ENCODE results near the gene MACROD2.

MACROD2 gene

DNA sequence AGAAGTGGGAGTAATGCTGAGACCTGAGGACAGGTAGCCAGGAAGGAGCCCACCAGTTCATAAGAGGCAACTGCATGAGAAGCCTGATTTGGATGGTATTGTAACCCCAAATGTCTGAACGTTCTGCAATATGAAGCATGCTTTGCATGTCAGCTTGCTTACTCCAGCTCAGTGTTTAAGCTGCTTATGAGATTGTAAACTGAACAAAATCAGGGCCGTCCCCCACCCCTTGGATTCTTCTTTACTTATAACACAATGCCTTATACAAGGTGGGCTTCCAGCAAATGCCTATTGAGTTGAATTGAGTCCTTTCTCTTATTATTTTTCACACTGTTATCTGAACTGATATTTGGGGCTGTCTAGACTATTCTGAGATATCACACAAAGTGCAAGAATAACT, 1816.6 kb downstream of the MACROD2 start:
- no peaks in the 10 kb centered on the region for H3K27me3 ChIP-seq (ENCODE audit: control insufficient read depth, insufficient read depth, low read length)
- no peaks in the 10 kb centered on the region for H3K36me3 ChIP-seq (ENCODE audit: control insufficient read depth, insufficient read depth, low read length)
- H3K4me2 ChIP-seq (ENCODE audit: low read length) = no peak overlapping the region
- no peaks in the 10 kb centered on the region for H3K9me3 ChIP-seq (ENCODE audit: control insufficient read depth, low read length)
- H3K79me2 ChIP-seq = no peaks in the 10 kb centered on the region
- H3K4me3 ChIP-seq (ENCODE audit: low read depth, low read length) = no peak overlapping the region
- H3K27ac ChIP-seq = no peak overlapping the region
- H3K4me1 ChIP-seq = peaks cover 16% of the 10 kb centered on the region
- no peak overlapping the region for H2AFZ ChIP-seq
- TF ChIP-seq, protein P1, sequence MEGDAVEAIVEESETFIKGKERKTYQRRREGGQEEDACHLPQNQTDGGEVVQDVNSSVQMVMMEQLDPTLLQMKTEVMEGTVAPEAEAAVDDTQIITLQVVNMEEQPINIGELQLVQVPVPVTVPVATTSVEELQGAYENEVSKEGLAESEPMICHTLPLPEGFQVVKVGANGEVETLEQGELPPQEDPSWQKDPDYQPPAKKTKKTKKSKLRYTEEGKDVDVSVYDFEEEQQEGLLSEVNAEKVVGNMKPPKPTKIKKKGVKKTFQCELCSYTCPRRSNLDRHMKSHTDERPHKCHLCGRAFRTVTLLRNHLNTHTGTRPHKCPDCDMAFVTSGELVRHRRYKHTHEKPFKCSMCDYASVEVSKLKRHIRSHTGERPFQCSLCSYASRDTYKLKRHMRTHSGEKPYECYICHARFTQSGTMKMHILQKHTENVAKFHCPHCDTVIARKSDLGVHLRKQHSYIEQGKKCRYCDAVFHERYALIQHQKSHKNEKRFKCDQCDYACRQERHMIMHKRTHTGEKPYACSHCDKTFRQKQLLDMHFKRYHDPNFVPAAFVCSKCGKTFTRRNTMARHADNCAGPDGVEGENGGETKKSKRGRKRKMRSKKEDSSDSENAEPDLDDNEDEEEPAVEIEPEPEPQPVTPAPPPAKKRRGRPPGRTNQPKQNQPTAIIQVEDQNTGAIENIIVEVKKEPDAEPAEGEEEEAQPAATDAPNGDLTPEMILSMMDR (IDR thresholded peaks at IDR 0.05) = no peak
- no peak overlapping the region for H3K9ac ChIP-seq

DNA sequence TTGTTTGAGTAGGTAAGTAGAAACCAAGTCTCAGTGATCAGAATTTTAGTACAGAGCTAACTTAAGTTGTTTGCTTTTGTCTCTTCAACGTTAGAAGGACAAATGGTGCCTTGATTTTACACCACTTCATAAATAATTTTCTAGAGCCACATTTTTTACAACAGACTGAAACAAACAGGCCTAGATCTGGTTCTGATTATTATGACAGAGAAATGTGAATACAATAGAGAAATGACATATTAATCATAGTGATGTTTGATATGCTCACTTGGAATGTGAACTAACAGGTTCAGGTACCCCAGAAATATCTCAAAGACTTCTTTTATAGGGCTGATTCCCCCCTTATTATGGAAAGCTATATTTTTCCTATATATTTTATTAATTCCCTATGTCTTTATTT, 1817.4 kb downstream of the MACROD2 start:
- Histone ChIP-seq H2AFZ (no peak overlapping the region), H3K27me3 (ENCODE audit: control insufficient read depth, insufficient read depth, low read length) (no peaks in the 10 kb centered on the region), H3K4me1 (peaks cover 19% of the 10 kb centered on the region), H3K79me2 (no peaks in the 10 kb centered on the region), H3K4me2 (ENCODE audit: low read length) (no peak overlapping the region), H3K36me3 (ENCODE audit: control insufficient read depth, insufficient read depth, low read length) (no peaks in the 10 kb centered on the region), H3K9ac (no peak overlapping the region), H3K9me3 (ENCODE audit: control insufficient read depth, low read length) (no peaks in the 10 kb centered on the region), H3K27ac (no peak overlapping the region), H3K4me3 (ENCODE audit: low read depth, low read length) (no peak overlapping the region)
- TF ChIP-seq, protein P1 (IDR thresholded peaks at IDR 0.05) = no peak

DNA sequence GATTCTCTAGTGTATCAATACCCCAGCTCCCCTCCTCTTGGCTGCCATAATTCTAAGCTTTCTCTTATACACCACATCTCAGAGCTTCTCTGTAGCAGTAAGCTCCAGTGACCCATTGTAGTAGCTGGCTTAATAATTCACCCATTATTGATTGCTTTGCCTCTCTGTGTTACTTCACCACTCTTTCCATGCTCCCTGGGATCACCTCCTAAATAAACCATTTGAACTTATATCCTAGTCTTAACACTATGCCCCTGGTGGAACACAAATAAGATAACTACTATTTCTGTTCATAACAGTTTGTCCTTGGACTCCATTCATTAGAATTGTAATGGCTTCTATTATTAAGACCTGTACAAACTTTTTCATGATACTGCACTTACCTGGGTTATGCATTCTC, 1819.0 kb downstream of the MACROD2 start:
- H3K9ac ChIP-seq = no peak overlapping the region
- H3K4me3 ChIP-seq (ENCODE audit: low read depth, low read length) = no peak overlapping the region
- no peak overlapping the region for H3K4me2 ChIP-seq (ENCODE audit: low read length)
- H3K4me1 ChIP-seq = peaks cover 28% of the 10 kb centered on the region
- H3K27me3 ChIP-seq (ENCODE audit: control insufficient read depth, insufficient read depth, low read length) = no peaks in the 10 kb centered on the region
- H3K9me3 ChIP-seq (ENCODE audit: control insufficient read depth, low read length) = no peaks in the 10 kb centered on the region
- peak overlapping the region; percentile 5 for H3K27ac ChIP-seq
- H3K79me2 ChIP-seq = no peaks in the 10 kb centered on the region
- no peaks in the 10 kb centered on the region for H3K36me3 ChIP-seq (ENCODE audit: control insufficient read depth, insufficient read depth, low read length)
- TF ChIP-seq, protein P1 (IDR thresholded peaks at IDR 0.05) = no peak
- no peak overlapping the region for H2AFZ ChIP-seq

DNA sequence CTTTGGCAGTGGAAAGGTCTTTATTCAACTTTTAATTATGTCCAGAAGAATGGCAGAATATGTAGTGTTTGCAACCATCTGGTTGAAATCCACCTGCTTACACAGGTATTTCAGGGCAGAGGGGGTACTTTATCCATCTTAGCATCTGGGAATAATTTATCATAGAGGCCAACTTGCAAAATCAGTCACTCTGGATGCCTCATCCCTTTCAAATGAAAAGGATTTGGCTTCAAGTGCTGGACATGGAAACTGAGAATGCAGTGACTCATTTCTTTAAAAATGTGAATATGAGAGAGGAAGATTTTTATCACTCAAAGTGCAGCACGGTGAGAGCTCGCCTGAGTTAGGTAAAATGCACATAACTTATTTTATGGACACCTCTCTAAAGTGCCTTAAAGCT, 1819.6 kb downstream of the MACROD2 start:
- Histone ChIP-seq H3K36me3 (ENCODE audit: control insufficient read depth, insufficient read depth, low read length) (no peaks in the 10 kb centered on the region), H3K4me2 (ENCODE audit: low read length) (no peak overlapping the region), H3K9me3 (ENCODE audit: control insufficient read depth, low read length) (no peaks in the 10 kb centered on the region), H3K27ac (peak overlapping the region; percentile 5), H2AFZ (no peak overlapping the region), H3K27me3 (ENCODE audit: control insufficient read depth, insufficient read depth, low read length) (no peaks in the 10 kb centered on the region), H3K4me3 (ENCODE audit: low read depth, low read length) (no peak overlapping the region), H3K79me2 (no peaks in the 10 kb centered on the region), H3K9ac (no peak overlapping the region), H3K4me1 (peaks cover 28% of the 10 kb centered on the region)
- TF ChIP-seq, protein P1 (IDR thresholded peaks at IDR 0.05) = no peak

DNA sequence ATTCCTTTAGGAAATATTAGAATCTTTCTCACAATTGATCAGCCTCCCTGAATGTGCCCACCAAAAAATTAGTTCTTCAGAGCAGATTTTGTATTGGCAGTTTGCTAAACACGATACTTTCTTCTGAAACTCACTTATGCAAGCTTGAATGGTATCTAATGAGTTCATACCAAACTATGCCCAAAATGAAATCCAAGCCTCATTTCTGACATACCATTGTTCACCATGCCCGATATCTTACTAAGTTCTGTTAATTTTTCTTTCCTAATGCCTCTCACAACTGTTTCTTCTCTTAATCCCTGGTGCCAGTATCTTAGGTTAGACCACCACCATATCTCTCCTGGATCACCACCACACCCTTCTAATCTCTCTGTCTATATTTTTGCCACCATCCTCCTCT, 1822.0 kb downstream of the MACROD2 start:
- Histone ChIP-seq H3K4me2 (ENCODE audit: low read length) (no peak overlapping the region), H3K9ac (no peak overlapping the region), H2AFZ (no peak overlapping the region), H3K27ac (no peak overlapping the region), H3K4me3 (ENCODE audit: low read depth, low read length) (no peak overlapping the region), H3K36me3 (ENCODE audit: control insufficient read depth, insufficient read depth, low read length) (no peaks in the 10 kb centered on the region), H3K9me3 (ENCODE audit: control insufficient read depth, low read length) (no peaks in the 10 kb centered on the region), H3K79me2 (no peaks in the 10 kb centered on the region), H3K4me1 (peaks cover 28% of the 10 kb centered on the region), H3K27me3 (ENCODE audit: control insufficient read depth, insufficient read depth, low read length) (no peaks in the 10 kb centered on the region)
- TF ChIP-seq, protein P1 (IDR thresholded peaks at IDR 0.05) = no peak

All from parathyroid adenoma (tissue), 2 donors.